Hematopoietic multipotent progenitor cell treated with erythropoietin and hydrocortisone succinate and interleukin-3 and kit ligand, for 15 days (in vitro differentiated cells): ENCODE measurements around the gene SLC16A7.

Source experiments
- DNase-seq: peaks from one replicate; pipeline ENCODE4 v3.0.0-alpha.2; 2015; ENCODE audit warnings: low spot score

The SLC16A7 gene

DNA sequence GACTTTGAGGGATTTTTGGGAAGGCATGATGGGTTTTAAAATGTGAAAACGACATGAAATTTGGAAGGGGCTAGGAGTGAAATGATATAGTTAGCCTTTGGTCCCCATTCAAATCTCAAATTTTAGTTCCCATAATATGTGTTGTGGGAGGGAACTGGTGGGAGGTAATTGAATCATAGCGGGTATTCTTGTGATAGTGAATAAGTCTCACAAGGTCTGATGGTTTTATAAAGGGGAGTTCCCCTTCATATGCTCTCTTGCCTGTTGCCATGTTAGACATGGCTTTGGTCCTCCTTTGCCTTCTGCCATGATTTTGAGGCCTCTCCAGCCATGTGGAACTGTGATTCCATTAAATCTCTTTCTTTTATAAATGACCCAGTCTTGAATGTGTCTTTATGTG is 72.8 kb downstream of the SLC16A7 start:
- no peak for DNase-seq

DNA sequence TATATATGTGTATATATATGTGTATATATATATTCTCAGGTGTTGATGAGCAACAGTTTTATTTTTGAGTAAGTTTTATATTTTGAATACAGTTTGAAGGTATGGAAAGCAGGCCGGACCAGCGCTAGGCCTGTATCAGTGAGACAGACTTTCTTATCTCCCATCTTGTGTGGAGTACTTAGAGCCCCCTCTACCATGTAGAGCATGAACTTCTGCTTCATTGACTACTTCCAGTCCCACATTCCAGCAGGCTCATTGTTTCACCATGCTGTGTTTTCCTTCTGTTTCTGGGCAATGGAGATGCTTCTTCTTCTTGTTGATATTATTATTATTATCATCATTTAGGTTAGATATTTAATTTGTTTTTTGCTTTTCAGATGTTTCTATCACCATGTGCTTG is 76.4 kb downstream of the SLC16A7 start:
- DNase-seq, result no peak

DNA sequence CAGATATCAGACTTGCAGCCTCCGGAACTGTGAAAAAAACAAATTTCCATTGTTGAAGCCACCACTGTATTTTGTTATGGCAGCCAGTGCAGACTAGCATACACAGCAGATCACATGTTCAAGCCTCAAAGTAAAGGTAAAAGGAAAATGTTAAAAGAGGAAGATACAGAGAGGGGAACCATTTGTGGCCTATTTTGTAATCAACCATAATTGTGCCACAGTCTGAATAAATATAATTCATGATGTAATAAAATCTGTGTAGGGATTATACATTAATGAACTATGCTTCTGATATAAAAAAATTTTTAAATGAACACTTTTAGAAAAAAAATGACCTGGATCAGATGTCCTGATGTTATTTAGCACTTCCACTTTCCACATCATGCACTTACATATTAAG is 79.6 kb downstream of the SLC16A7 start:
- DNase-seq, result no peak

DNA sequence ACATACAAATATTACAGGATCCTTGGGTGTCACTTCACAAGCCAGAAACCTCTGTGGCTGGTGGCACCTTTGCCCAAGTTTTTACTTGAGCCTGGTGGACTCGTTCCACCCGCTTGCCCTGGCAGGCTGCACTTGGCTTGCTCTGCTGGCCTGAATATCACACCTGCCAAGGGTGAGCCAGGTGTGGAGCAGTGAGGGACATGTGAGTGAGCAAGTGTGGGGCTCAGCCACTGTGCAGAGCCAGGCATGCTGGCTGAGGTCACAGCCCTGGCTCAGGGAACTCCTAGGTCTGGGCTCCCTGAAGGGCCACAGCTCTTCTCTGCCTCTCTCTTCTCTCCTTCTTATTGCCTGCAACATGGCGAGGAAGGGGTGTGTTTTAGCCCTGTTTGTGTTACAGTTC is 82.0 kb downstream of the SLC16A7 start:
- DNase-seq, result no peak

DNA sequence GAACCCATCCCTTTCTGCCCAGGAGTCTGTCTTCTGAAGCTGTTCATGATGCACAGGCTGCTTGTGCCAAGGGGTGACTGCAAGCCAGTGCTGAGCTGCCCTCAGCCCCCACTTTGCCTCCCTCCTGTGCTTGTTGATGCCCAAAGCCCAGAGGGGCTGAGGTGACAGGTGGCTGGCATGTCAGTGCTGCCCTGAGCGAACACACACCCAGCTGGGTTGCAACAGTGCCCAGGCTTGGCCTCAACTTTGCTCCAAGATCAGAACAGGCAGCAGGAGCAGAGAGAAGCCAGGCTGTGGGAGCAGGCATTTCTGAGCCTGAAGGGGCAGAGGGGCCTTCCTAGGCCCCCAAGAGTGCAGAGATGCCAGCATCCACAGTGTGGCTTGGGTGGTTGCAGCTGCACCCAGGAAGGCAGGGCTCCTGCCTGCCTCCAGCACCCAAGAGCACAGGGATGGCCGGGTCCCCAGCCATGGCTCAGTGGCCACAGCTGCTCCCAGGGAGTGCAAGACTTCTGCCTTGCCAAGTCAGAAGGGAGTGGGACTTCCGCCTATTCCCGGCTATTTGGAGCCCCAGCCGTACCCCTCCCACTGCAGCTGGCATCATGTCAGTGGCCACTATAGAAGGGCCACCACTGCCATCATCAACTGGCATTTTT is 83.1 kb downstream of the SLC16A7 start:
- DNase-seq, result no peak

DNA sequence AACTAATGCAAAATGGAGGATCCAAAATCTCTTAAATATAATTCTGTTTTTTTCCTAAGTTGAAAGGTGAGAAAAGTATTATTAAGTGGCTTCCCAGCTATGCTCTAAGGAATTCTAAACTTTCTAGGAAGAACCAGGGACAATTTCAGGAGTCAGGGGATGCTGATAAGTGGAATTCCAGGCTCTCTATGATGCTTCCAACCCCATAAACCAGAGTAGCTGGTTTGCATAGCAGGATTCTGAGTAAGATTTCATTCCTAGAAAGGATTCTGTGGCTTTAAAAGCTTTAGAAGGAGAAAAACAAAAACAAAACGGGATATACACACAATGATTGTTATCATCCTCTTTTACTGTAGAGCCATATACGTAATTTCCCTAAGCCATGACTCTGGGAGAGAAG is 93.9 kb downstream of the SLC16A7 start:
- no peak for DNase-seq

DNA sequence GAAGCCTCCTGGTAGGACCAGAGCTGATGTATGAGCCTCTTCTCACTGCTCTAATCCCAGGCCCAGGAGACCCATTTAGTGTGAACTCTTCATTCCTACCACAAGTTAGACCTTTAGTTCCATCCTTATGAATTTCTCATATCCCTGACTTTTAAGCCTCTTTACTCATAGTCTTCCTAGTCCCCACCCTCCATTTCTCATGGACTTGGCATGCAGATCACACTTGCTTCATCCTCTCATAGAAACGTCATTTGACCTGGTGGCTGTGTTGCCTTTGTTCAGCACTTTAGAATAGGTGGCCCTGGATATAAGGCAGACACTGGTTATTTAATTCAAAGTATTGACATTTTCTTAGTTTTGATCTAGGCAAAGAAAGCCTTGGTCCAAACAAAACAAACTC is 99.5 kb downstream of the SLC16A7 start:
- no peak for DNase-seq

DNA sequence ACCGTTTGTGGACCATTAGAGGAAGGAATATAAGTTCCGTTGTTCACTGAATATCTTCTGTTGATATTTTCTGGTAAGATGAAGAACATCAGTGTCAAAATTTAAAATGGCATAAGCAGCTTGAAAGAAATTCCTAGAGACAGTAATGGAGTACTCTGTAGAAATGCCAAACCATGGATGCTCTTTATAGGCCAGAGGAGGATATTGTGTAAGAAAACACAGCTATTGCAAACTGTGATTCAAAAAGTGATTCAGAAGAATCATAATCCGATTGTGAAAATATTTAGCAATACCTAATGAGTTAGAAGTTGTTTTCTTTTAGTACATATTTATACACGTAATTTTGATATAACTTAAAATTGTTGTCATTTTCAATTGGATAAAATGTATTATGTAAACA is 102.8 kb downstream of the SLC16A7 start:
- DNase-seq, result no peak

DNA sequence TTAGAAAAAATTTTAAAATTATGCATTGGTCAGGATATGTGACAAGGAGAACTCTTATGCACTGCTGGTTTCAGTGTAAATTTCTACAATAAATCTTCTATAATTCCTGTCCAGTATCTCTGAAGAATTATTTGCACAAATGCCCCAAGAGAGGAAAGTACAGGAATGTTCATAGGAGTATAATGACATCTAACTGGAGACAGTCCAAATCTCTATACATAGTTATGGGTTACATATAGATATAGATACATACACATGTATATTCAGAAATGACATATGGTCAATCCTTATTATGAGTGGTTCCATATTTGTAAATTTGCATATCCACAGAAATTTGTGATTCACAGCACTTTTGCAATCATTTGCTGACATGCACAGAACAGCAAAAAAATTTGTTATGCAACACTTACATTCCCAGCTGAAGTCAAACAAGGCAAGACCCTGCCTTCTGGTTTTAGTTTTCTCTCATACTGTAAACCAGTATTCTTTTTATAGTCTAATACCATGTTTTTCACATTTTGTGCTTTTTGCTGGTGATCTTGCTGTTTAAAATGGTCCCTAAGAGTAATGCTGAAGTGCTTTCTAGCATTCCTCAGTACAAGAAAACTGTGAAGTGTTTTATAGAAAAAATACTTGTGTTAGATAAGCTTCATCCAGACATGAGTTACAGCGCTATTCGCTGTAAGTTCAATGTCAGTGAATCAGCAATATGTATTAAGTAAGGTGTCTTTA is 103.8 kb downstream of the SLC16A7 start:
- DNase-seq, result no peak

DNA sequence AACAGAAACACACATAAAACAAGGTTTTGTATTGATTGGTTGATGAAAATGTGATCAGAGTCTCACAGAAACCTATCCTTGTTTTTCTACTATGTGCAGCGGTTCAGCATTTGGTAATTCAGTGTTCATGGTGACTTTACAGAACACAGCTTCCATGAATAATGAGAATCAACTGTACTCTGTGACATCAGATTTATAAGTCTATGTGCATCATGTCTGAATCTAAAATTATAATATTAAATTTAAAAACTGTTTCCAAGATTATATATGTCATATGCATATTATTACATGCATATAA is 104.3 kb downstream of the SLC16A7 start:
- DNase-seq, result no peak

DNA sequence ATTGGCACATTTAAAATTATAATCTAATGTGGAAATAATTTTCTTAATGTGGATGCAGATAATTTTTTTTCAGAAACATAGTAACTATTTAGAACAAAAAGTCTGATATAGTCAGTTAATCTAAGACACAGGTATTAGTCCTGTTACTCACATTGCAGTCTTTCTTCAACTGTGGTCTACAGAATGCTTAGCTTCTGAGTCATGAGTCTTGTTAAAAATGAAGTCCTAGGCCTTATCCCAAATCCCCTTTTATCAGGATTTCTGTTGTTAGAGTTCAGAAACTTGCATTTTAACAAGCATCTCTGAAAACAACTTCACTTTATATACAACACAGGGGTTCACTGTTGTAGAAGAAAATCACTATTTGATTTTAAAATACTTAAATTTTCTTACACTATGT is 112.2 kb downstream of the SLC16A7 start:
- no peak for DNase-seq

DNA sequence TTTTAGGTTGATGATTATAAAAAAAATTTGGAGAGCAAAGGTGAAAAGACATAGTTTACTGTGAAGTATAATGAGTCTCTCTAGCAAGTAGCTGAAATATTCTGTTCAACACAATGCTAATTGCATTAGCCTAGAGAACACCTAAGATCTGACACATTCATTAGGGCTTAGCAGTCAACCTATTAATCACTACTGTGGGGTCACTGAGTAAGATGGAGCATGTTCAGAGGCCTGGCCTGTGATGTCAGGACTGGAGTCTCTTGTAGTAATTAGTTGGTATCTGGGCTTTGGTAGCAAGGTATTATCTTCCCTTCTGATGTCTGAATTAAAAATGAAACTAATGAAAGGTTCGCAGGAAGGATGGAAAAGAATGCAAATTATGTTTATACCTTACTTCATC is 112.7 kb downstream of the SLC16A7 start:
- DNase-seq, result no peak

DNA sequence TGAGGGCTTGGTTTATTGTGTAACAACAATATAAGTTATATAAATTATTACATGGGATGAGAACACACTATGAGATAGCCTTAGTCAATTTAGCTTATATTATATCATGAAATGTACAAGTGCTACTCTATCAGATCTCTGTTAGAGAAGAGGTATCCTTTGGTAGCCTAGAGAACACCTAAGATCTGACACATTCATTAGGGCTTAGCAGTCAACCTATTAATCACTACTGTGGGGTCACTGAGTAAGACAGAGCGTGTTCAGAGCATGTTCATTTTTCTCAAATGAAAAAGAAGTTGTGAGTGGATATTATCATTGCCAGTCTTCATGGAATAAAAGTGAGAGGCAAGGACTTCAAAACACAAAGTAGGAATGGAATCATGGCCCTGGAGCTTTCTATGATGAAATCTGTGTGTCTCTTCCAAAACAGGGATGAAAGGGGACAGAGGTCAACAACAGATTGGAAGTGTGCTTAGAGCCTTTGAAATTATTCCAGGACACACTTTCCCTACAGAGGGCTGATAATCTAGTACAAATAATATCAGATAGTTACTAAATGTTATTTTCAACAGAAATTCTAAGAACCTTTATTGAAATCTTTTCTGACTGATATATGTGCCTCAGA is 114.3 kb downstream of the SLC16A7 start:
- DNase-seq, result no peak

DNA sequence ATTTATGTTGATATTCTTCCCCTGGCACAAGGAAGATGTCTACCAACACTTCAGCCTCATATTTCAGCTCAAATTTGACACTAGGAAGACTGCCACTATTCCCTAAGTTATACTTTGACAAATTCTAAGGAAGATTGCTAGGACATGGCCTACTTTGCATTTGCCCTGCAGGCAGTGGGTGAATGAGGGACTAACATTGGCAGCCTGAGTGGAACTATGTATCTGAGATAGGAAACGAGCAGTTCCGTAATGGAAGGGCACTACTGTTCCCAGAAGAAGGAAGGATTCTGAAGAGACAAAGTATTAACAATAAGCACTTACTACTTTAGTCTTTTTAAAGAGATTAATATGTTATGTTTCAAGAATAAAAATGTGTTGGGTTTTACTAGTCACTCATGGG is 115.1 kb downstream of the SLC16A7 start:
- no peak for DNase-seq

DNA sequence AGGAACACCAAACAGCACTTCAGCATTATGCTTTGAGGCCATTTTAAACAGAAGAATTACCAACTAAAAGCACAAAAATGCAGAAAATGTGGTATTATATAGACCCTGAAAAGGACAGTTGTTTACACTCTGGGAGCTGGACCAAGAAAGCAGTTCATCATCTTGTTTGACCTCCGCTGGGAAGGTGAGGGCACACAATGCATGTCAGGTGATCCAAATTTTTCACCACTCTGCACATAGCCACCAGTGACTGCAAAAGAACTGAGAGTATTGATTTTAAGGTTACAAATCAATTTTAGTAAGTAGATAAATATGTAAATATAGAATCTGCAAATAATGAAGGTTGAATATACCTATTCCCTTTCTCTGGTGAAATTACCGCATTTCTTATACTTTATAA is 119.6 kb downstream of the SLC16A7 start:
- no peak for DNase-seq

DNA sequence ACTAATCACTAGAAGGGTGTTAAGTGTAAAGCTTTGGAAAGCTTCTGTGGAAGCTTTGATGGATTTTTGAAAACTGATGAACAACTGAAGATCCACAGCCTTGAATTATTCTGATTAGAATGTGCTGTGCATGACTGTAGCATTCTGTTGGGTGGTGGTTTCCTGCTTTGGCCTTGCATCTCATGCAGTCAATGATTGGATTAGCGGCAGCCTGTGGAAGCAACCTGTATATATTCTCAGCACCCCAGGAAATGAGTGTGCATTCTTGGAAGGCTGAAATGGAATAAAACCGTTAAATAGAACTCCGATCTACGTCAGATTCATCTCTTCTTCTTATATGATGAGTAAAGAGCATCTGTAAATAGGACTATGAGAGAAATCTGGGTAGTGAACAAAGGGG is 120.2 kb downstream of the SLC16A7 start:
- DNase-seq, result no peak

DNA sequence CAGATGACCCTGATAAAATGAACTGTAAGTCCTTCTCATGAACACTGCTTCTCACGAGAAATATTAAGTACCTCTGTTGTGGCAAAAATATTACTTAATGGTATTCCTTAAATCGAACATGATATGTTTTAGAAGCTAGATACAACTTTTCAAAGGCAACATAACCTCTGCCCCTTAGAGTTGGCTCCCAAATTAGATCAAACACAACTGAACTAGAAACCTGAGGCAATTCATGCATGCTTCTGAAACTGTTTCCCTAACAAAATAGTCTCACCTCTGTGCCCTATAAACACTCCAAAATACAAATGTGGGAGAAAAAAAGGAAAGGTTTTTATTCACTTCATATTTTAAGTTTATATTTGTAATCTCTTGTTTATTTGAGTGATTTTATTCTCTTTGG is 121.6 kb downstream of the SLC16A7 start:
- DNase-seq, result no peak

DNA sequence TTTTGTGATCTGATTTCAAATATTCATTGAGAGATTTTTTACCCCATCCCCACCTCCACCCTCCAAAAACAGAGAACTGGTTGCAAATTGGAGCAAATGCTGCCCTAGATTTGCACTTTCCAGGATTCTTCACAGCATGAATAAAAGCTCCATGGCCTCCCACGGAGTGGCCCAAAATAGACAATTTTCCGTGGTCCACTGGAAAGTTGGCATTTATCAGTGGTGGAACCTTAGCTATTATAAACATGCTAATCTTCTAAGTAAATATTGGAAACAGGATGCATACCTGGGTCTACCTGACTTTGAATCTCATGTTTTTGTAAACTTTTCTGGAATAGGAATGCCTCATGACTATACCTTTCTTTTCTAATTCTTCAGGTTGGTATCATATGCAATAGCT is 123.9 kb downstream of the SLC16A7 start:
- no peak for DNase-seq

DNA sequence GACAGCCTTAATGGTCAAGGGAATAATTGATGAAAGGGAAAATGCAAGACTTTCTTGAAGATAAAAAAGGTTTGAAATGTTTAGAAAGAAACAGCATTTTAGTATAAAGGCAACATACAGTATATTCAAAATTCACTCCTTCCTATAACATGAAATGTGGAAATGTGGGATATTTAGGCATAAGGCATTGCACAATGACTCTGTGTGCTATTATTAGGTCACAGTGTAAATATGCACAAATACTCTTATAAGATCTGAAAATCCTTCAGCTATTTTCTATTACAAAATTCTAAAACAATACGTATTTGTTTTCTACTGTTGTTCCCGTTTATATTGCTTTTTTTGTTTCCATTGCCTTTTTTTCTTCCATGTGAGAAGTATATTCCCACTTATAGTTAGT is 127.7 kb downstream of the SLC16A7 start:
- DNase-seq, result no peak

DNA sequence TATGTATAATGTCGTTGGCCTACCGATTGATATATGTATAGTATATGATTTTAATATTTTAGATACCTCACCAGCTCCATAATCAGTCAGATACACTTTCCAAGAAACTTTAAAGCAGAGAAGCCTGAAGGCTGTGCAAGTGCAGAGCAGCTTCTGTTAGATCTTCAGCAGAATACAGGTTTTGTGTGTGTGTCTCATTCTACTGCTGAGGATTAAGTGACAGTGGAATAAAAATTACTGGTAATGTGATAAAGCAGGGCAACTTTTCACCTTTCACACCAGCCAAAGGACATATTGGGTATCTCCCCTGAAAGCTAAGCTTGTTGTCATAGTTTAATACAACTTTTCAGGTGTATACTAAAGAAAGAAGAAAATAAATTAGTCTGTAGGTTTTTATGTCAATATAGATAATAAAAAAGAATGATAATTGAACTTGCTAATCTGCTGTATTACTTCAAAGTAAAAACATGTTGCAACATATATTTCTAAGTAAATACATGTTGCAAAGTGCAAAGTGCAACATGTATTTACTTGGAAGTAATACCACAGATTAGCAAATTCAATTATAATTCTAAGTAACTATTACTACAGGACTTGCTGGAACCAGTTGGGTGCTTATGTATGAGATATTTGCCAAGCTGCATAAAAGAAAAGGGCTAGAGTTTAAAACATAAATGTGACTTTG is 128.3 kb downstream of the SLC16A7 start:
- DNase-seq, result no peak

DNA sequence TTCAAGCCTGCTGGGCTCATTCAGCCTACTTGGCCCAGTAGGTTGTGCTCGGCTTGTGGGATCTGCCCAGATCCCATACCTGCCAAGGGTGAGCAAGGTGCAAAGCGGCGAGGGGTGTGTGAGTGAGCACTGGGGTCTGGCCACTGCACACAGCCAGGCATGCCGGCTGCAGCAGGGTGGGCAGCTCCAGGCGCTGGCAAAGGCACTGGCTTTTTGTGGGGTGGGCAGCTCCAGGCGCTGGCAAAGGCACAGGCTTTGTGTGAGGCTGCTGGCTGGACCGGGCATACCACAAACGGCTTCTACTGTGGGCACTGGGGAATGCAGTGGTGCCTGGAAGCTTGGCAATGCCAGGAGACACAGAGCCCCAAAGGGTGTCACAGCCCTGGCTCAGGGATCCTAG is 137.4 kb downstream of the SLC16A7 start:
- no peak for DNase-seq

DNA sequence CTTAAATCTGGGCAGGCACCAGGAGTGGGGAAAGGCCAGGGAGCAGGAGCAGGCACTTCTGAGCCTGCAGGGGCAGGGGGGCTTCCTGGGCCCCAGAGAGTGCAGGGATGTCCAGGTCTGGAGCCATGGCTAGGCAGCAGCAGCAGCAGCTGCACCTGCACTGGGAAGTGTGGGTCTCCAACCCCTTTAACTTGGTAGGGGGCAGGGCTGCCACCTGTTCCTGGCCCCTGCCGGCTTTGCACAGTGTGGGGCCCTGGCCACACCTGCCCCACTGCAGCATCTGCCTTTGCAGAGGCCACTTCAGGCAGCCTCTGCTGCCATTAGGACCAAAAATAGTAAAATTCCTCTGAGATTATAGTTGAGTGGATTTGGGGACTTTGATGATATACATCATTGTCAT is 138.5 kb downstream of the SLC16A7 start:
- DNase-seq, result no peak

DNA sequence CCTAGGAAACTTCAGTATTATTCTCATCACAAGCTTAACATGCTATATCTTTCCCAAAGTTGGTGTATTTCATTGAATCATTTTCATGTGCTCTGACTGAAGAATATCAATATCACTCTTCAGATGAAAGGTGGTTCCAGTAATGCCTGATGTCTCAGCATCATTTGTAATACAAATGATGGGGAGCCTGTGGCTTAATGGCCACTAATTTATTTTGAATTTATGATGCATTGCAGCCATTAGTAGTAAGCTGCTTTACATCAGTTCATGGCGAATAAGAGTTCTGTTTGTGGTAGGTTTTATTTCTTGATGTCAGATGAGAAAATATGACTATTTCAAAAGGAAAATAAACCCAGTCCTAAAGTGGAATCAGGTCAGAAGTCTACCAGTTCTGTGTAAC is 139.4 kb downstream of the SLC16A7 start:
- no peak for DNase-seq
